Activated CD4-positive, alpha-beta T cell treated with anti-CD3 and anti-CD28 coated beads, Interleukin-2, amount 50 U/mL, for 24 hours (primary cell): ENCODE results near the gene ZNF208.
"Not testable (repeated sequence)": the region's sequence is repeated elsewhere in the genome, so short reads cannot be mapped to it uniquely, and the experiment has no call there.

ENCODE experiments used
- DNase-seq, 2 donors: peaks; one replicate each; pipeline ENCODE4 v3.0.0-alpha.2; 2020; ENCODE audit warnings: low read depth in 1 of 2, low spot score in 1 of 2

ZNF208 gene

GRCh38 chr19:21885516-21885915 is 125.2 kb downstream of the ZNF208 start:
- DNase-seq, result not testable (repeated sequence)

- DNase-seq, result not testable (repeated sequence)
These were observed 126.0 kb downstream of the ZNF208 start for GRCh38 chr19:21884786-21885185.

GRCh38 chr19:21883516-21883915 is 127.2 kb downstream of the ZNF208 start:
- no peak for DNase-seq
